ENCODE results near the gene FAM83G.
"Not testable (repeated sequence)": the region's sequence is repeated elsewhere in the genome, so short reads cannot be mapped to it uniquely, and the experiment has no call there.

GRCh38 chr17:18922596-18922995 is 82.0 kb downstream of the FAM83G start:
- not testable (repeated sequence) for TF ChIP-seq CTCF, POLR2A (IDR thresholded peaks at IDR 0.05)
